H1 (cell line): ENCODE measurements around the gene BARHL2. TPM values are rescaled to one million over a fixed set of nuclear protein-coding genes. Genes with fewer than 3 reads are reported as not detected.

ENCODE experiments used
- CTCF ChIA-PET: fragments of 300-600 bp; sonication (Branson Sonifier 250); formaldehyde crosslinking; loops from one replicate; lab custom pipeline; 2021; ENCODE audit not compliant: partially characterized antibody; lab: Charles Lee
- POLR2A ChIA-PET: fragments of 300-600 bp; sonication (Branson Sonifier 250); formaldehyde crosslinking; loops from one replicate; lab custom pipeline; 2021; ENCODE audit warnings: inconsistent platforms; ENCODE audit not compliant: partially characterized antibody; lab: Charles Lee
- DNase-seq, 2 experiments: peaks; one replicate each; pipeline versions ENCODE4 v3.0.0 to v3.0.0-alpha.2; 2010 to 2022; ENCODE audit warnings: low spot score in 2 of 2, low read depth in 1 of 2, mixed read lengths in 1 of 2
- FAIRE-seq: peaks from 2 replicates; lab custom pipeline; 2011; peaks lifted over from hg19 to GRCh38; lab: Jason Lieb, UNC
- H2AFZ ChIP-seq: 2 replicates; pipeline ENCODE4 v1.8.1; 2012; ENCODE audit warnings: low read length, inconsistent platforms
- H2AK5ac ChIP-seq: 2 replicates; pipeline ENCODE4 v1.6.1; 2013; ENCODE audit warnings: low read depth, low read length
- H2BK120ac ChIP-seq: replicated peaks from 2 replicates; pipeline ENCODE3; 2013; ENCODE audit warnings: low read depth, low read length, inconsistent platforms
- H2BK12ac ChIP-seq: 2 replicates; pipeline ENCODE4 v1.6.1; 2013; ENCODE audit warnings: low read depth, low read length
- H2BK15ac ChIP-seq: 2 replicates; pipeline ENCODE4 v1.6.1; 2013; ENCODE audit warnings: low read length
- H2BK20ac ChIP-seq: 2 replicates; pipeline ENCODE4 v1.6.1; 2013; ENCODE audit warnings: low read length
- H2BK5ac ChIP-seq: 2 replicates; pipeline ENCODE4 v1.6.1; 2013; ENCODE audit warnings: low read depth, low read length
- H3K14ac ChIP-seq: 2 replicates; pipeline ENCODE4 v1.6.1; 2013; ENCODE audit warnings: inconsistent platforms; ENCODE audit not compliant: insufficient read length
- H3K18ac ChIP-seq: 2 replicates; pipeline ENCODE4 v1.6.1; 2013; ENCODE audit warnings: low read length; ENCODE audit errors: extremely low read depth
- H3K23ac ChIP-seq: 2 replicates; pipeline ENCODE4 v1.6.1; 2013; ENCODE audit warnings: inconsistent platforms; ENCODE audit not compliant: insufficient read length
- H3K23me2 ChIP-seq: 2 replicates; pipeline ENCODE4 v1.6.1; 2013; ENCODE audit warnings: low read depth, low read length
- H3K27ac ChIP-seq: 2 replicates; pipeline ENCODE4 v1.6.1; 2011; ENCODE audit warnings: low read depth, low read length, inconsistent platforms
- H3K27me3 ChIP-seq, 4 experiments: replicated peaks in 1 of 4; 1 replicate in 1 of 4; 2 replicates in 3 of 4; pipeline versions ENCODE4 v1.6.1 to v1.8.1; 2011 to 2013; ENCODE audit warnings: low read length in 3 of 4, mild to moderate bottlenecking in 3 of 4, inconsistent platforms in 2 of 4, mixed read lengths in 2 of 4, moderate library complexity in 1 of 4; ENCODE audit not compliant: control insufficient read depth in 3 of 4, insufficient read depth in 3 of 4; ENCODE audit errors: extremely low read depth in 1 of 4
- H3K36me3 ChIP-seq, 4 experiments: 2 replicates each; pipeline versions ENCODE4 v1.6.1 to v1.8.1; 2011 to 2013; ENCODE audit warnings: mild to moderate bottlenecking in 4 of 4, low read length in 3 of 4, moderate library complexity in 2 of 4, control low read depth in 1 of 4, inconsistent platforms in 1 of 4; ENCODE audit not compliant: insufficient read depth in 4 of 4, control insufficient read depth in 2 of 4
- H3K4ac ChIP-seq: replicated peaks from 2 replicates; pipeline ENCODE3; 2013; ENCODE audit warnings: low read length, low read depth, mixed read lengths, inconsistent platforms; ENCODE audit not compliant: insufficient read length
- H3K4me1 ChIP-seq, 4 experiments: replicated peaks in 1 of 4; 1 replicate in 1 of 4; 2 replicates in 3 of 4; pipeline versions ENCODE4 v1.6.1 to v1.8.1; 2011 to 2013; ENCODE audit warnings: low read length in 3 of 4, inconsistent platforms in 2 of 4, mixed read lengths in 1 of 4; ENCODE audit not compliant: insufficient read depth in 4 of 4, control insufficient read depth in 3 of 4
- H3K4me2 ChIP-seq, 2 experiments: 2 replicates each; pipeline versions ENCODE4 v1.6.1 to v1.8.1; 2011 to 2013; ENCODE audit warnings: low read depth in 2 of 2, low read length in 2 of 2, control low read depth in 1 of 2, inconsistent platforms in 1 of 2, mild to moderate bottlenecking in 1 of 2; ENCODE audit not compliant: insufficient read depth in 1 of 2
- H3K4me3 ChIP-seq, 4 experiments: fragments of 200-600, 300-600 bp in 1 of 4; sonication (generic), shearing (Covaris generic), sonication (Bioruptor Twin) in 1 of 4; 2 replicates each; pipeline versions ENCODE4 v1.5.1 to v1.8.1; 2011 to 2016; ENCODE audit warnings: low read length in 4 of 4, low read depth in 3 of 4, control low read depth in 2 of 4, inconsistent platforms in 2 of 4, mild to moderate bottlenecking in 2 of 4, mixed read lengths in 1 of 4, moderate library complexity in 1 of 4; ENCODE audit not compliant: insufficient read depth in 2 of 4; ENCODE audit errors: extremely low read depth in 1 of 4
- H3K56ac ChIP-seq: replicated peaks from 2 replicates; pipeline ENCODE3; 2013; ENCODE audit warnings: low read depth, mild to moderate bottlenecking, mixed read lengths, low read length, inconsistent platforms; ENCODE audit not compliant: insufficient read length
- H3K79me1 ChIP-seq: 2 replicates; pipeline ENCODE4 v1.6.1; 2013; ENCODE audit warnings: low read depth, low read length, control low read depth
- H3K79me2 ChIP-seq, 2 experiments: 2 replicates each; pipeline versions ENCODE4 v1.6.1 to v1.8.1; 2012 to 2013; ENCODE audit warnings: low read length in 2 of 2, mild to moderate bottlenecking in 2 of 2, inconsistent platforms in 1 of 2; ENCODE audit not compliant: insufficient read depth in 2 of 2, control insufficient read depth in 1 of 2
- H3K9ac ChIP-seq, 4 experiments: replicated peaks in 1 of 4; 1 replicate in 1 of 4; 2 replicates in 3 of 4; pipeline versions ENCODE4 v1.6.1 to v1.8.1; 2011 to 2013; ENCODE audit warnings: low read depth in 3 of 4, low read length in 3 of 4, control low read depth in 2 of 4, mild to moderate bottlenecking in 2 of 4, moderate library complexity in 2 of 4, inconsistent platforms in 1 of 4; ENCODE audit errors: extremely low read depth in 1 of 4
- H3K9me3 ChIP-seq, 2 experiments: 2 replicates each; pipeline versions ENCODE4 v1.6.1 to v1.8.1; 2012 to 2013; ENCODE audit warnings: mild to moderate bottlenecking in 2 of 2, moderate library complexity in 2 of 2, control low read depth in 1 of 2, inconsistent platforms in 1 of 2, low read depth in 1 of 2, low read length in 1 of 2, mixed read lengths in 1 of 2; ENCODE audit not compliant: insufficient read depth in 2 of 2
- H4K20me1 ChIP-seq, 2 experiments: replicated peaks in 1 of 2; 2 replicates each; pipeline versions ENCODE3 to v1.8.1; 2011 to 2013; ENCODE audit warnings: inconsistent platforms in 2 of 2, low read length in 2 of 2, mild to moderate bottlenecking in 1 of 2; ENCODE audit not compliant: insufficient read depth in 2 of 2, control insufficient read depth in 1 of 2
- H4K5ac ChIP-seq: 2 replicates; pipeline ENCODE4 v1.6.1; 2013; ENCODE audit warnings: low read length, low read depth, mixed read lengths, inconsistent platforms; ENCODE audit not compliant: insufficient read length
- H4K8ac ChIP-seq: 2 replicates; pipeline ENCODE4 v1.8.0; 2013; ENCODE audit warnings: mild to moderate bottlenecking, moderate library complexity, low read length, inconsistent platforms; ENCODE audit not compliant: insufficient read depth; ENCODE audit errors: extremely low read depth
- H4K91ac ChIP-seq: replicated peaks from 2 replicates; pipeline ENCODE3; 2013; ENCODE audit warnings: low read length, mixed read lengths, inconsistent platforms; ENCODE audit not compliant: insufficient read length
- ASH2L ChIP-seq: fragments of 200-600, 300-600 bp; sonication (generic); IDR thresholded peaks from one replicate; pipeline ENCODE4 v1.7.1; 2017; ENCODE audit warnings: low read length
- BCL11A ChIP-seq, 2 experiments: IDR thresholded peaks; one replicate each; pipeline ENCODE4 v1.6.1; 2011; ENCODE audit warnings: low read depth in 2 of 2, low read length in 2 of 2, mild to moderate bottlenecking in 2 of 2
- CEBPB ChIP-seq: IDR thresholded peaks from 2 replicates; pipeline ENCODE4 v1.6.1; 2012; ENCODE audit warnings: low read depth, low read length
- GABPA ChIP-seq: IDR thresholded peaks from 2 replicates; pipeline ENCODE4 v1.6.1; 2011; ENCODE audit warnings: mild to moderate bottlenecking, low read length, moderate library complexity, borderline replicate concordance; ENCODE audit not compliant: insufficient read depth
- HDAC6 ChIP-seq: IDR thresholded peaks from one replicate; pipeline ENCODE4 v1.7.1; 2012; ENCODE audit warnings: low read depth, mild to moderate bottlenecking, inconsistent platforms, low read length, moderate library complexity
- POLR2AphosphoS5 ChIP-seq: IDR thresholded peaks from 2 replicates; pipeline ENCODE4 v1.6.1; 2011; ENCODE audit warnings: low read depth, low read length
- POU5F1 ChIP-seq: IDR thresholded peaks from 2 replicates; pipeline ENCODE4 v1.6.1; 2011; ENCODE audit warnings: low read depth, mild to moderate bottlenecking, low read length, moderate library complexity
- SIN3A ChIP-seq, 2 experiments: IDR thresholded peaks in 1 of 2; conservative IDR thresholded peaks in 1 of 2; 2 replicates each; pipeline ENCODE4 v1.6.1; 2011 to 2012; ENCODE audit warnings: low read length in 2 of 2, improper control_type of control experiment in 1 of 2, low read depth in 1 of 2, mild to moderate bottlenecking in 1 of 2
- SP1 ChIP-seq: IDR thresholded peaks from 2 replicates; pipeline ENCODE4 v1.6.1; 2011; ENCODE audit warnings: low read depth, low read length
- TCF12 ChIP-seq: IDR thresholded peaks from 2 replicates; pipeline ENCODE4 v1.6.1; 2011; ENCODE audit warnings: low read depth, mild to moderate bottlenecking, low read length
- WGBS, 2 experiments: shearing (Covaris generic) in 1 of 2; methylation state at CpG; one replicate each; pipeline versions ENCODE4 v1.1.6 to v1.1.7; 2013 to 2015; ENCODE audit warnings: low lambda C conversion rate in 2 of 2, mixed read lengths in 2 of 2, inconsistent platforms in 1 of 2, low coverage in 1 of 2, missing lambda C conversion rate in 1 of 2; ENCODE audit not compliant: insufficient replicate concordance in 2 of 2, insufficient coverage in 1 of 2, insufficient read length in 1 of 2; ENCODE audit errors: extremely low coverage in 1 of 2, missing lambda C conversion rate in 1 of 2; 5-methylcytosine and 5-hydroxymethylcytosine counted together
- polyA plus RNA-seq, 7 experiments: library from polyadenylated mRNA; depleted of rRNA in 3 of 7; stranded (reverse) in 5 of 7; unstranded in 2 of 7; fragments of >200 nt in 5 of 7; fragments of 200-250 nt in 2 of 7; gene quantifications; 1 replicate in 5 of 7; 2 replicates in 1 of 7; 4 replicates in 1 of 7; pipeline versions ENCODE4 v1.2.1 to v1.2.3, GENCODE V29; 2011 to 2013; ENCODE audit warnings: missing spikeins in 2 of 7, mixed read lengths in 2 of 7
- total RNA-seq: library from RNA; stranded (reverse); fragmentation: NEBNext Ultra II Directional; extraction: Animal tissue kit (Norgen Biotek cat#: 25700); gene quantifications from 2 replicates; pipeline ENCODE4 v1.2.1, GENCODE V29; 2021
- TF ChIP-seq, protein P1 (sequence below): IDR thresholded peaks from 2 replicates; pipeline ENCODE4 v1.6.1; 2012; ENCODE audit warnings: low read length, inconsistent platforms
- TF ChIP-seq, protein P2 (sequence below): IDR thresholded peaks from 2 replicates; pipeline ENCODE4 v1.6.1; 2011; ENCODE audit warnings: low read length, improper control_type of control experiment

The BARHL2 gene
- total and polyA plus RNA-seq, 2 of the 8 experiments (the other 6 are each of a cell fraction or from before 2014, with no cell fraction given) = 0.15 TPM; not detected in 1

DNA sequence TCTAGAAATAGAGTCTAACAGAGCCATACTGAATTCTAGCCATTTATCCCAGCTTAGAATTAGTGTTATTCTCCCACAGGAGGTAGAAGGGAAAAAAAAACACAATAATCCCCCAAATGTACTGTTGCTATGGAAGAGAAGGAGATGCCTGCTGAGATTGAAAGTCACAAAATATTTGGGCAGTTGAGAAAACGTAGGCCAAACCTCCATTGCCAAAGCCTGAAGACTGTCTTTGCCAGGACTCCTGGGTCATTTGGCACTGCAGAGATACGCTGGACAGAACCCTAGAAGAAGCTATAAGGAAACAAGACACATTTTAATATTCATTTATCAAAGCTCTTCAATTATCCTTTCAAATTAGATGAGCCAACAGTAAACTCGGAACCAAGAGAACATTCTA is 22.3 kb downstream of the BARHL2 start:
- Histone ChIP-seq H3K4me2 (no peak overlapping the region), H2AK5ac (no peak overlapping the region), H2AFZ (no peak overlapping the region), H3K4me1 (no peaks in the 10 kb centered on the region), H3K9ac (no peak overlapping the region), H3K23ac (no peak overlapping the region), H4K5ac (no peak overlapping the region), H3K56ac (no peak overlapping the region), H4K91ac (no peak overlapping the region), H3K4me3 (no peak overlapping the region), H3K79me2 (no peaks in the 10 kb centered on the region), H2BK120ac (no peak overlapping the region), H2BK15ac (no peak overlapping the region), H3K79me1 (no peaks in the 10 kb centered on the region), H2BK5ac (no peak overlapping the region), H4K8ac (no peak overlapping the region), H3K18ac (no peak overlapping the region), H3K36me3 (no peaks in the 10 kb centered on the region), H2BK12ac (no peak overlapping the region), H4K20me1 (no peaks in the 10 kb centered on the region), H3K23me2 (no peaks in the 10 kb centered on the region), H3K27ac (no peak overlapping the region), H3K9me3 (no peaks in the 10 kb centered on the region), H2BK20ac (no peak overlapping the region), H3K14ac (no peak overlapping the region), H3K27me3 (no peaks in the 10 kb centered on the region), H3K4ac (no peak overlapping the region)
- FAIRE-seq = no peak
- WGBS, 2 experiments = 69% methylated on average over 3 of the region's 3 CpGs; no CpG with 5 or more reads in 1 of the 2 experiments
- no peak for DNase-seq
- ChIA-PET POLR2A (interaction anchor here (0.6 kb wide), 1 partner anchor 458 kb away, joined by 3 read pairs; no protein-coding TSS in a partner anchor), CTCF (interaction anchor here (0.6 to 1.2 kb wide), 2 partner anchors 15 to 80 kb away, joined by 3 to 5 read pairs; no protein-coding TSS in a partner anchor)
- TF ChIP-seq ASH2L = no peak
- no peak for TF ChIP-seq SP1
- TF ChIP-seq SIN3A (conservative IDR thresholded peaks at IDR 0.05 in 1 of 2, IDR thresholded peaks at IDR 0.05 in 1 of 2; ENCODE audit: low read depth in 1 of 2, low read length in 2 of 2) = no peak
- TF ChIP-seq TCF12 = no peak
- TF ChIP-seq GABPA = no peak
- TF ChIP-seq POLR2AphosphoS5 = no peak
- TF ChIP-seq POU5F1 = no peak
- TF ChIP-seq, protein P1, sequence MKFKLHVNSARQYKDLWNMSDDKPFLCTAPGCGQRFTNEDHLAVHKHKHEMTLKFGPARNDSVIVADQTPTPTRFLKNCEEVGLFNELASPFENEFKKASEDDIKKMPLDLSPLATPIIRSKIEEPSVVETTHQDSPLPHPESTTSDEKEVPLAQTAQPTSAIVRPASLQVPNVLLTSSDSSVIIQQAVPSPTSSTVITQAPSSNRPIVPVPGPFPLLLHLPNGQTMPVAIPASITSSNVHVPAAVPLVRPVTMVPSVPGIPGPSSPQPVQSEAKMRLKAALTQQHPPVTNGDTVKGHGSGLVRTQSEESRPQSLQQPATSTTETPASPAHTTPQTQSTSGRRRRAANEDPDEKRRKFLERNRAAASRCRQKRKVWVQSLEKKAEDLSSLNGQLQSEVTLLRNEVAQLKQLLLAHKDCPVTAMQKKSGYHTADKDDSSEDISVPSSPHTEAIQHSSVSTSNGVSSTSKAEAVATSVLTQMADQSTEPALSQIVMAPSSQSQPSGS = no peak
- TF ChIP-seq CEBPB = no peak
- TF ChIP-seq, protein P2, sequence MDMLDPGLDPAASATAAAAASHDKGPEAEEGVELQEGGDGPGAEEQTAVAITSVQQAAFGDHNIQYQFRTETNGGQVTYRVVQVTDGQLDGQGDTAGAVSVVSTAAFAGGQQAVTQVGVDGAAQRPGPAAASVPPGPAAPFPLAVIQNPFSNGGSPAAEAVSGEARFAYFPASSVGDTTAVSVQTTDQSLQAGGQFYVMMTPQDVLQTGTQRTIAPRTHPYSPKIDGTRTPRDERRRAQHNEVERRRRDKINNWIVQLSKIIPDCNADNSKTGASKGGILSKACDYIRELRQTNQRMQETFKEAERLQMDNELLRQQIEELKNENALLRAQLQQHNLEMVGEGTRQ = no peak
- no peak for TF ChIP-seq HDAC6
- TF ChIP-seq BCL11A (IDR thresholded peaks at IDR 0.05; ENCODE audit: low read depth in 2 of 2, low read length in 2 of 2) = no peak
